Heart right ventricle (tissue), 16 donors: ENCODE measurements around the gene PI4KB. TPM values are rescaled to one million over a fixed set of nuclear protein-coding genes. Genes with fewer than 3 reads are reported as not detected.

Experiments used
- ATAC-seq, 8 donors: fragments of 200-7000 bp; cut with Tn5 transposase; one replicate each; pipeline ENCODE4 v1.9.1; 2020; ENCODE audit warnings: mild to moderate bottlenecking in 8 of 8, moderate library complexity in 8 of 8, moderate number of reproducible peaks in 1 of 8
- DNase-seq, 2 donors: peaks; one replicate each; pipeline ENCODE4 v3.0.0-alpha.2; 2020
- H3K27ac ChIP-seq, 10 donors: fragments of 200-600 bp; sonication (generic) in 2 of 10; one replicate each; pipeline versions ENCODE4 v1.5.0 to v1.8.0; 2020 to 2022; ENCODE audit warnings: mild to moderate bottlenecking in 3 of 10
- H3K27me3 ChIP-seq, 7 donors: fragments of 200-600 bp; one replicate each; pipeline ENCODE4 v1.8.0; 2021 to 2022; ENCODE audit warnings: mild to moderate bottlenecking in 2 of 7
- H3K36me3 ChIP-seq, 9 donors: fragments of 200-600 bp; sonication (generic) in 1 of 9; one replicate each; pipeline versions ENCODE4 v1.5.0 to v1.8.0; 2020 to 2022; ENCODE audit warnings: mild to moderate bottlenecking in 2 of 9
- H3K4me1 ChIP-seq, 9 donors: fragments of 200-600 bp; sonication (generic) in 1 of 9; one replicate each; pipeline versions ENCODE4 v1.5.0 to v1.8.0; 2020 to 2022; ENCODE audit warnings: mild to moderate bottlenecking in 4 of 9
- H3K4me3 ChIP-seq, 10 donors: fragments of 200-600 bp; sonication (generic) in 2 of 10; one replicate each; pipeline versions ENCODE4 v1.5.0 to v1.8.0; 2020 to 2022; ENCODE audit warnings: mild to moderate bottlenecking in 7 of 10, moderate library complexity in 2 of 10
- H3K9me3 ChIP-seq, 11 donors: fragments of 200-600 bp in 10 of 11; sonication (generic) in 2 of 11; one replicate each; pipeline versions ENCODE4 v1.5.0 to v1.8.0; 2013 to 2022; ENCODE audit warnings: mild to moderate bottlenecking in 2 of 11, control low read depth in 1 of 11, moderate library complexity in 1 of 11
- WGBS, 2 donors: extraction: QIAGEN DNeasy Blood & Tissue Kit; methylation state at CpG; one replicate each; pipeline ENCODE4 v1.1.7; 2013; ENCODE audit warnings: inconsistent platforms in 1 of 2; 5-methylcytosine and 5-hydroxymethylcytosine counted together
- intact Hi-C, 10 donors: fragments of 100-400 bp; cut with DNase I; formaldehyde crosslinking; loops; one replicate each; pipeline versions ENCODE4 v1.11.1 to v1.14.2; 2022
- polyA plus RNA-seq, 2 donors: library from polyadenylated mRNA; stranded (reverse); fragments of 200-250 nt; gene quantifications; one replicate each; pipeline ENCODE4 v1.2.3, GENCODE V29; 2013
- total RNA-seq, 10 donors: library from RNA; stranded (reverse); fragmentation: NEBNext Ultra II Directional in 3 of 10; extraction: Animal tissue kit (Norgen Biotek cat#: 25700) in 3 of 10; gene quantifications; one replicate each; pipeline versions ENCODE4 v1.2.1 to v1.2.4, GENCODE V29; 2021 to 2023
- TF ChIP-seq, protein P1 (sequence below), 9 donors: fragments of 200-600 bp; sonication (generic) in 2 of 9; IDR thresholded peaks; one replicate each; pipeline versions ENCODE4 v1.5.0 to v1.8.0; 2021 to 2022; ENCODE audit warnings: antibody characterized with exemption in 9 of 9, mild to moderate bottlenecking in 5 of 9, moderate library complexity in 1 of 9
- donor health status: Arrhythmogenic right ventricular cardiomyopathy.
- donor health status: ischemic (EF 13 %, LVEDD 7.1; RV severe dilation, severe dysfunction).
- donor health status: healthy with polysubstance abuse.
- donor health status: DM: no; HTN: yes; CAD: no.
- donor health status: DM: no; HTN: no; CAD: no.
- donor health status: ischemic (EF 25% LVEDD 6.9; RV normal size, moderate dysfunction).
- donor health status: ischemic (EF 25% LVEDD 5.7; RV mildly dilated, moderate dysfunction).
- donor health status: healthy.
- donor health status: DM: yes; HTN: yes; CAD: no.
- donor health status: Ischemic cardiomyopathy.
- donor health status: ischemic (EF 35%, LVEDD 5.7; RV mildly dilated, moderate dysfunction).
- donor health status: nonischemic (EF 11% LVEDD 7.7; RV severe dilation, severe dysfunction).
- donor health status: DM: yes; HTN: yes; CAD: no.
- donor health status: PGD.
- donor health status: ischemic (EF 29% LVEDD 5.4; RV normal size, mild dysfunction).
- donor health status: nonischemic (EF 23%, LVEDD 6.1; RV moderate dilation, normal function).

The PI4KB gene
- total and polyA plus RNA-seq, 12 donors = 17.6 to 52.1 (median 40.2) TPM

DNA sequence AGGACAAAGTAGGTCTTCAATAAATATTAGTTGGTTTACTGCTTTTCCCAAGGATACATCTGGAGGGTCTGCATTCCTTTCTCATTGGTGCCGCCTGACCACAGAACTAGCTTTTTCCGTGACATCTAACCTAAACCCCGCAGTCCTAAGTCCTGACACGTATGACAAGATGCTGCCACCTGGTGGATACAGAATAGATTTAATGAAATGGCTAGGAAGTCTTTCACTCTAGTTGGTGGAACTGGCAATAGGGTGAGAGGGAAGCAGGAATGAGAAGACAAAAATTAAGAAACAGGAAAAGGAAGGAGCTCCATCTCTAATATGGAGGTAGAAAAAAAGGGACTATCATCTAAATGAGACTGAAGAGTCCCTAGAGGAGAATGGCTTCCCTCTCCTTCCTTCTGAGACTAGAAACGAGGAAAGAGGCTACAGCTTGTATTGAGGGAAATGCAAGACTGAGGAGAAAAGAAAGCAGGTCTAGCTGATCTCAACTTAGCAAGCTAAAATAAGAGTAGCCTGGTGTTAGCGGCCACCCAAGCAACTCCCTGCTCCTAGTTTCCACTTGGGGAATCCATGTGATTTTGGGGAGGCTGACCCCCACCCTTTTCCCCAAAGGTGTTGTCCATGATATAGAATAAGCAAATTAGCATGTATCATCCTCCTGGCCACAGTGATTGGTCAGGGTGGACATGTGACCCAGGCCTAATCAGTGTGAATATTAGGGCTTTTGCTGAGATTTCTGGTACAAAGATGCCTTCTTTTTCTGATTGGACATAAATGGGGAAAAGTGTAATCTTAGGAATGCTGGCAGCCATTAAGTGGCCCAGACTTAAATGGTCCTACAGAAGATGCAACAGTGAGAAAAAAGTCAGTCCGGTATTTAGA is 13.9 kb upstream of the PI4KB start:
- no peaks in the 10 kb centered on the region for H3K27me3 ChIP-seq
- WGBS, 2 donors = 31 to 35% methylated on average over 7 of the region's 7 CpGs
- H3K27ac ChIP-seq = peak overlapping the region in 2 of 10 donors; percentile 9 to 29
- H3K36me3 ChIP-seq = peaks cover 0 to 48% (median 16%) of the 10 kb centered on the region in 9 donors
- H3K4me3 ChIP-seq = no peak overlapping the region
- no peaks in the 10 kb centered on the region for H3K9me3 ChIP-seq
- ATAC-seq (peak; percentile 79 to 93 (median 88)), DNase-seq (peak in 1 of 2 donors; percentile 64)
- H3K4me1 ChIP-seq = peaks cover 0 to 26% (median 7%) of the 10 kb centered on the region in 9 donors
- intact Hi-C loops = loop anchor here (1.0 to 10.0 kb wide), 11 partner anchors 14 to 146 kb away; partner anchors contain the start of genes PIP5K1A (in 6 of the 10), VPS72 (in 5 of the 10), PSMB4 (in 3 of the 10) and PI4KB (in 1 of the 10)
- TF ChIP-seq, protein P1, sequence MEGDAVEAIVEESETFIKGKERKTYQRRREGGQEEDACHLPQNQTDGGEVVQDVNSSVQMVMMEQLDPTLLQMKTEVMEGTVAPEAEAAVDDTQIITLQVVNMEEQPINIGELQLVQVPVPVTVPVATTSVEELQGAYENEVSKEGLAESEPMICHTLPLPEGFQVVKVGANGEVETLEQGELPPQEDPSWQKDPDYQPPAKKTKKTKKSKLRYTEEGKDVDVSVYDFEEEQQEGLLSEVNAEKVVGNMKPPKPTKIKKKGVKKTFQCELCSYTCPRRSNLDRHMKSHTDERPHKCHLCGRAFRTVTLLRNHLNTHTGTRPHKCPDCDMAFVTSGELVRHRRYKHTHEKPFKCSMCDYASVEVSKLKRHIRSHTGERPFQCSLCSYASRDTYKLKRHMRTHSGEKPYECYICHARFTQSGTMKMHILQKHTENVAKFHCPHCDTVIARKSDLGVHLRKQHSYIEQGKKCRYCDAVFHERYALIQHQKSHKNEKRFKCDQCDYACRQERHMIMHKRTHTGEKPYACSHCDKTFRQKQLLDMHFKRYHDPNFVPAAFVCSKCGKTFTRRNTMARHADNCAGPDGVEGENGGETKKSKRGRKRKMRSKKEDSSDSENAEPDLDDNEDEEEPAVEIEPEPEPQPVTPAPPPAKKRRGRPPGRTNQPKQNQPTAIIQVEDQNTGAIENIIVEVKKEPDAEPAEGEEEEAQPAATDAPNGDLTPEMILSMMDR (IDR thresholded peaks at IDR 0.05) = peak; percentile 47 to 80 (median 75)

DNA sequence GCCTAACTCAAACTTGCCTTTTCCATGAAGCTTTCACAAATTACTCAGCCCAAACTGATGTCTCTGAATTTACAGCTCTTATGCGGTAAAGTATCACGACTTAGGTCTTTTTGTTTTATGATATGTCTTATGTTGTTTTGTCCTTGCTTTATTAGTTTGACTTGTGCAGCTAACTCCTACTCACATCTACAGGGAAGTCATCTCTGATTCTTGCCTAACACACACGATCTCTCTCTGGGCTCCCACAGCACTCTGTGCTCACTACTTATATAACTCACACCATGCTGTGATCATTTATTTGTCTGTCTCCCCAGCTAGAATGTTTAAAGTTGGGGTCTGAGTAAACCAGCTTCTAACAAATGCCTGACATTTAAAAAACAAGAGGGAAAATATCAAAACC is 9.3 kb upstream of the PI4KB start:
- TF ChIP-seq, protein P1 (IDR thresholded peaks at IDR 0.05) = no peak
- H3K4me1 ChIP-seq = peaks cover 0 to 11% (median 3%) of the 10 kb centered on the region in 9 donors
- 94 to 95% methylated on average over 3 of the region's 3 CpGs for WGBS, 2 donors
- intact Hi-C loops = no loop called here
- no peaks in the 10 kb centered on the region for H3K27me3 ChIP-seq
- ATAC-seq (no peak), DNase-seq (no peak)
- peaks cover 0 to 4% (median 0%) of the 10 kb centered on the region in 9 donors for H3K36me3 ChIP-seq
- no peak overlapping the region for H3K27ac ChIP-seq
- H3K4me3 ChIP-seq = no peak overlapping the region
- no peaks in the 10 kb centered on the region for H3K9me3 ChIP-seq

- H3K27me3 ChIP-seq = no peaks in the 10 kb centered on the region
- ATAC-seq (no peak), DNase-seq (no peak)
- no peak overlapping the region for H3K27ac ChIP-seq
- 87% methylated on average over 5 of the region's 5 CpGs for WGBS, 2 donors
- no peaks in the 10 kb centered on the region for H3K4me1 ChIP-seq
- intact Hi-C loops = no loop called here
- no peak overlapping the region for H3K4me3 ChIP-seq
- TF ChIP-seq, protein P1 (IDR thresholded peaks at IDR 0.05) = no peak
- no peaks in the 10 kb centered on the region for H3K9me3 ChIP-seq
- no peaks in the 10 kb centered on the region for H3K36me3 ChIP-seq
Observed at GRCh38 chr1:151334822-151335221, 7.6 kb upstream of the PI4KB start.

DNA sequence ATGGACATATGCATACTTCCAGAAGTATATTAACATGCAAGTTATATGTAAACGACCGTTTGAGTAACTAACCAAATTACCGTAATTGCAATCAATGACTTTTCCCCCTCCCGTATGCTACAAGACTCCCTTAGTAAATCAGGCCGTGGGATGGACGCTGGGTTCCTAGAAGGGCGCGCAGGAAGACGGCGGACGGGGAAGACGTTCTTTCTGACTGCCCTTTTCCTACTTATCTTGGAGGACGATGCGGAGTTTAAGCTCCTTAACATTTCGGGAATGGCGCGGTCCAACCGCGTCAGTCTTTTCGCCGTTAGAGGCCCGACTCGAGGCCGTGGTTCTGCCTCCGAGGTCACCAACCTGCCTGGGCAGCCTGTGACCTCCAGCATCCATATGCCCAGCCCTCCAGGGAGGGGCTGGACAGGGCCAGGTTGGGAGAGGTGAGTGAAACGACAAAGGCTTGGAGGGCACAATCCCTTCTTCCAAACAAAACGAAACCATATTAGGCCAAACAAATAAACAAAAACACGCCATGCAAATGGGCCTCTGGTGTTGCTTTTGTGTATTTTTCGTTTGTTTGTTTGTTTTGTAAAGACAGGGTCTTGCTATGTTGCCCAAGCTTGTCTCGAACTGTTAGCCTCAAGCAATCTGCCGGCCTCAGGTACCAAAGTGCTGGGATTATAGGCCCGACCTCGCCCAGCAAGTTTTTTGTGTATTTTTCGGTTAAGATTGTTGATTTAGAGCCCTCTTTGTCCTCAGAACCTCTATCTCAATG is 873 bp upstream of the PI4KB start:
- ATAC-seq (peak in 7 of 8 donors; percentile 12 to 43 (median 32)), DNase-seq (peak in 1 of 2 donors; percentile 24)
- H3K4me3 ChIP-seq = peak overlapping the region; percentile 67 to 95 (median 80)
- peaks cover 0 to 29% (median 11%) of the 10 kb centered on the region in 9 donors for H3K36me3 ChIP-seq
- WGBS, 2 donors = 18 to 19% methylated on average over 34 of the region's 34 CpGs
- peak overlapping the region; percentile 15 to 99 (median 96) for H3K27ac ChIP-seq
- TF ChIP-seq, protein P1 (IDR thresholded peaks at IDR 0.05) = no peak
- intact Hi-C loops = loop anchor here in 4 of 10 donors (1.0 to 5.0 kb wide), 5 partner anchors 13 to 47 kb away; partner anchors contain the start of genes RFX5 (in 1 of the 4) and ZNF687 (in 1 of the 4)
- no peaks in the 10 kb centered on the region for H3K9me3 ChIP-seq
- peaks cover 0 to 44% (median 29%) of the 10 kb centered on the region in 9 donors for H3K4me1 ChIP-seq
- no peaks in the 10 kb centered on the region for H3K27me3 ChIP-seq
